Measurements from ENCODE around the gene DNAJB8.

DNA sequence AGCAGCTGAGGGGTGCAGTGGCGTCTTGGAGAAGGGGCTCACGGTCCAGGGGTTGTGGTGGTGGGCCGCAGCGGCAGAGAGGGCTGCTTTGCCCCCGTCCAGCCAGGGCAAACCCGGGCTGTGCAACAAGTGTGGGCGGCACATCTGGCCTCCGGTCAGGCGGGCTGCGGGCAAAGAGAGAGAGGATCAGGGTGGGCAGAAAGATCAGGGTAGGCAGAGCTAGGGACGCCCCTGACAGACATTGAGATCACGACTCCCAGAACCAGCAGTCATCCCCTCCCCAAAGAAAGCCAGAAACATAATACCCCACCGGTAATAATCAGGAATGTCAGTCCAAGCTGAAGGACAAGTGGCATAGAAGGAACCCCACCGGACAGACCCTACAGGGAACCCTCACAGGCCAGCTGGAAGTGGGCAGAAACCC lies 19.5 kb upstream of the DNAJB8 start:
- TF ChIP-seq, protein P1, sequence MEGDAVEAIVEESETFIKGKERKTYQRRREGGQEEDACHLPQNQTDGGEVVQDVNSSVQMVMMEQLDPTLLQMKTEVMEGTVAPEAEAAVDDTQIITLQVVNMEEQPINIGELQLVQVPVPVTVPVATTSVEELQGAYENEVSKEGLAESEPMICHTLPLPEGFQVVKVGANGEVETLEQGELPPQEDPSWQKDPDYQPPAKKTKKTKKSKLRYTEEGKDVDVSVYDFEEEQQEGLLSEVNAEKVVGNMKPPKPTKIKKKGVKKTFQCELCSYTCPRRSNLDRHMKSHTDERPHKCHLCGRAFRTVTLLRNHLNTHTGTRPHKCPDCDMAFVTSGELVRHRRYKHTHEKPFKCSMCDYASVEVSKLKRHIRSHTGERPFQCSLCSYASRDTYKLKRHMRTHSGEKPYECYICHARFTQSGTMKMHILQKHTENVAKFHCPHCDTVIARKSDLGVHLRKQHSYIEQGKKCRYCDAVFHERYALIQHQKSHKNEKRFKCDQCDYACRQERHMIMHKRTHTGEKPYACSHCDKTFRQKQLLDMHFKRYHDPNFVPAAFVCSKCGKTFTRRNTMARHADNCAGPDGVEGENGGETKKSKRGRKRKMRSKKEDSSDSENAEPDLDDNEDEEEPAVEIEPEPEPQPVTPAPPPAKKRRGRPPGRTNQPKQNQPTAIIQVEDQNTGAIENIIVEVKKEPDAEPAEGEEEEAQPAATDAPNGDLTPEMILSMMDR (IDR thresholded peaks at IDR 0.05; ENCODE audit: low read depth, low read length, poor library complexity, severe bottlenecking) = no peak
- TF ChIP-seq EZH2phosphoT487 (IDR thresholded peaks at IDR 0.05; ENCODE audit: borderline replicate concordance, low read length) = no peak
